Measurements from ENCODE around the gene B3GAT3. TPM values are rescaled to one million over a fixed set of nuclear protein-coding genes. Genes with fewer than 3 reads are reported as not detected.

Gene B3GAT3
- total and polyA plus RNA-seq, 10 of the 15 experiments (the other 5 are each of a cell fraction or from before 2014, with no cell fraction given): 0.31 to 52.7 (median 29.8) TPM

DNA sequence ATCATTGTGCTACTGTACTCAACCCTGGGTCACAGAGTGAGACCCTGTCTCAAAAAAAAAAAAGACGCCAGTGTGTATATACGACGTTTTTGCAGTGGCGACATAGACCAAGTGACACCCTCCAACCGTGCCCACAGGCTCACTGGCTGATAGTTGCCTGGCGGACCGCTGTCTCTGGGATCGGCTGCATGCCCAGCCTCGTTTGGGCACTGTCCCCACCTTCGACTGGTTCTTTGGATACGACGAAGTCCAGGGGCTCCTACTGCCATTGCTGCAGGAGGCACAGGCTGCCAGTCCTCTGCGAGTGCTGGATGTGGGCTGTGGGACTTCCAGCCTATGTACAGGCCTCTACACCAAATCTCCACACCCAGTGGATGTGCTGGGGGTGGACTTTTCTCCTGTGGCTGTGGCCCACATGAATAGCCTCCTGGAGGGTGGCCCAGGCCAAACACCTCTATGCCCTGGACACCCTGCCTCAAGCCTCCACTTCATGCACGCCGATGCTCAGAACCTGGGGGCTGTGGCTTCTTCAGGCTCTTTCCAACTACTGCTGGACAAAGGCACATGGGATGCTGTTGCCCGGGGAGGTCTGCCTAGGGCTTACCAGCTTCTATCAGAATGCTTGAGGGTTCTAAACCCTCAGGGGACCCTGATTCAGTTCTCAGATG is 44.6 kb upstream of the B3GAT3 start:
- ATAC-seq: no peak; the same call in 2 of the 3 replicates
- ChIA-PET POLR2A (interaction anchor here (0.8 to 16.2 kb wide), 19 partner anchors 11 to 191 kb away, joined by 3 to 295 read pairs (median 10); partner anchors contain the start of genes B3GAT3, EEF1G, GANAB and HNRNPUL2), CTCF (interaction anchor here (0.8 to 2.4 kb wide), 10 partner anchors 9 to 74 kb away, joined by 3 to 11 read pairs (median 5); partner anchors contain the start of genes B3GAT3, LRRN4CL and TUT1), SMC1A (ENCODE audit: uncharacterized antibody, unreplicated experiment) (interaction anchor here (0.9 to 3.4 kb wide), 10 partner anchors 11 to 87 kb away, joined by 3 to 41 read pairs (median 4); partner anchors contain the start of genes B3GAT3, INTS5, TUT1 and ZBTB3), RAD21 (ENCODE audit: unreplicated experiment) (interaction anchor here (1.7 to 2.7 kb wide), 3 partner anchors 9 to 45 kb away, joined by 5 to 26 read pairs (median 8); partner anchors contain the start of genes B3GAT3 and INTS5)
- H3K4me2 ChIP-seq (ENCODE audit: control insufficient read depth, insufficient read depth): peak overlapping the region; percentile 95
- peak overlapping the region; percentile 95 for H3K27ac ChIP-seq (ENCODE audit: control insufficient read depth, insufficient read depth)
- no TSS peak for BruUV-seq (replicated peaks)
- in situ Hi-C loops (cut with MboI): no loop called here
- no peak overlapping the region for H2AFZ ChIP-seq (ENCODE audit: control insufficient read depth, low read depth, low read length)
- peak overlapping the region; percentile 95 for H3K4me3 ChIP-seq
- no peak for FAIRE-seq
- DNase-seq (ENCODE audit: low read depth, low spot score): no peak
- 0% methylated on average over 16 of the region's 16 CpGs for WGBS (ENCODE audit: insufficient coverage, insufficient replicate concordance, low lambda C conversion rate, missing lambda C conversion rate)
- no peaks in the 10 kb centered on the region for H3K27me3 ChIP-seq (replicated peaks in 1 of 2; ENCODE audit: control insufficient read depth in 2 of 2, insufficient read depth in 2 of 2, low read length in 1 of 2)
- H3K9me3 ChIP-seq (replicated peaks; ENCODE audit: control insufficient read depth, insufficient read depth, low read length): no peaks in the 10 kb centered on the region
- intact Hi-C loops (cut with micrococcal nuclease; ENCODE audit: unreplicated experiment): no loop called here
- H3K9ac ChIP-seq (ENCODE audit: control insufficient read depth, insufficient read depth, low read length): peak overlapping the region; percentile 96
- H3K36me3 ChIP-seq (ENCODE audit: control insufficient read depth in 2 of 2, insufficient read depth in 2 of 2, low read length in 1 of 2): peaks cover 5 to 12% of the 10 kb centered on the region in 2 experiments
- peaks cover 62% of the 10 kb centered on the region for H3K79me2 ChIP-seq (ENCODE audit: control insufficient read depth, insufficient read depth, low read length)
- peaks cover 14% of the 10 kb centered on the region for H3K4me1 ChIP-seq (ENCODE audit: control insufficient read depth, insufficient read depth, low read length)
- no peaks in the 10 kb centered on the region for H4K20me1 ChIP-seq (ENCODE audit: control insufficient read depth, insufficient read depth)
- TF ChIP-seq JUND (IDR thresholded peaks at IDR 0.05; ENCODE audit: low read depth, low read length) (no peak), MLLT1 (IDR thresholded peaks at IDR 0.05) (no peak), SIX5 (IDR thresholded peaks at IDR 0.05; ENCODE audit: low read depth, low read length, severe bottlenecking) (no peak), FOXM1 (IDR thresholded peaks at IDR 0.05; ENCODE audit: low read depth, low read length) (no peak), KAT2A (conservative IDR thresholded peaks at IDR 0.05; ENCODE audit: control insufficient read depth, low read depth, low read length) (no peak), SMAD5 (IDR thresholded peaks at IDR 0.05; ENCODE audit: low read depth) (no peak; the same call in 1 of the 2 replicates), ESRRA (IDR thresholded peaks at IDR 0.05; ENCODE audit: low read length) (no peak), POLR2AphosphoS5 (IDR thresholded peaks at IDR 0.05; ENCODE audit: low read length) (0 out of 2 replicates have a peak, but pooled peaks have one; percentile 12), ZNF207 (IDR thresholded peaks at IDR 0.05; ENCODE audit: borderline replicate concordance) (no peak), MTA3 (IDR thresholded peaks at IDR 0.05; ENCODE audit: borderline replicate concordance, low read length) (peak; percentile 78; the same call in 1 of the 2 replicates), CREB1 (IDR thresholded peaks at IDR 0.05; ENCODE audit: low read depth) (0 out of 2 replicates have a peak, but pooled peaks have one; percentile 15), CUX1 (IDR thresholded peaks at IDR 0.05; ENCODE audit: insufficient replicate concordance, low read depth, low read length) (no peak)
- TF ChIP-seq, protein P1, sequence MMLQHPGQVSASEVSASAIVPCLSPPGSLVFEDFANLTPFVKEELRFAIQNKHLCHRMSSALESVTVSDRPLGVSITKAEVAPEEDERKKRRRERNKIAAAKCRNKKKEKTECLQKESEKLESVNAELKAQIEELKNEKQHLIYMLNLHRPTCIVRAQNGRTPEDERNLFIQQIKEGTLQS (IDR thresholded peaks at IDR 0.05; ENCODE audit: borderline replicate concordance, extremely low read depth, low read depth, low read length): no peak
- TF ChIP-seq, protein P2, sequence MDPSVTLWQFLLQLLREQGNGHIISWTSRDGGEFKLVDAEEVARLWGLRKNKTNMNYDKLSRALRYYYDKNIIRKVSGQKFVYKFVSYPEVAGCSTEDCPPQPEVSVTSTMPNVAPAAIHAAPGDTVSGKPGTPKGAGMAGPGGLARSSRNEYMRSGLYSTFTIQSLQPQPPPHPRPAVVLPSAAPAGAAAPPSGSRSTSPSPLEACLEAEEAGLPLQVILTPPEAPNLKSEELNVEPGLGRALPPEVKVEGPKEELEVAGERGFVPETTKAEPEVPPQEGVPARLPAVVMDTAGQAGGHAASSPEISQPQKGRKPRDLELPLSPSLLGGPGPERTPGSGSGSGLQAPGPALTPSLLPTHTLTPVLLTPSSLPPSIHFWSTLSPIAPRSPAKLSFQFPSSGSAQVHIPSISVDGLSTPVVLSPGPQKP (IDR thresholded peaks at IDR 0.05; ENCODE audit: low read depth, low read length): no peak
